HepG2 (cell line): ENCODE data around the gene PWP1. TPM values are rescaled to one million over a fixed set of nuclear protein-coding genes. Genes with fewer than 3 reads are reported as not detected.

Experiments
- ATAC-seq: fragments of 200-7000 bp; cut with Tn5 transposase; 3 replicates; pipeline ENCODE4 v1.9.1; 2020; ENCODE audit warnings: mild to moderate bottlenecking, moderate library complexity
- BruUV-seq: library from RNA; stranded (reverse); fragments of 400-500 nt; replicated peaks from 2 replicates; lab custom pipeline; 2021; lab: Mats Ljungman, UMichigan
- CTCF ChIA-PET: fragments of 300-600 bp; formaldehyde crosslinking; extraction: SDS; loops from one replicate; lab custom pipeline; 2021; ENCODE audit warnings: low total read pairs, inconsistent platforms, low intra/inter-chr PET ratio; lab: Yijun Ruan, JAX
- POLR2A ChIA-PET: fragments of 350-600 bp; sonication (Branson Sonifier 250); formaldehyde crosslinking; loops from one replicate; lab custom pipeline; 2020; ENCODE audit warnings: antibody characterized with exemption, inconsistent platforms; lab: Yijun Ruan, JAX
- DNase-seq: peaks from one replicate; pipeline ENCODE4 v3.0.0-alpha.2; 2015; ENCODE audit warnings: low spot score
- FAIRE-seq: peaks from 3 replicates; lab custom pipeline; 2011; peaks lifted over from hg19 to GRCh38; lab: Jason Lieb, UNC
- H2AFZ ChIP-seq: one replicate; pipeline ENCODE4 v1.6.1; 2011; ENCODE audit warnings: low read length, inconsistent platforms
- H3K27ac ChIP-seq: fragments of 300-600 bp; 3 replicates; pipeline ENCODE4 v1.8.0; 2011; ENCODE audit warnings: mixed run types, mild to moderate bottlenecking, mixed read lengths, low read length, inconsistent platforms; ENCODE audit not compliant: insufficient read depth; ENCODE audit errors: extremely low read length
- H3K27me3 ChIP-seq, 2 experiments: fragments of 200-600 bp in 1 of 2; 2 replicates in 1 of 2; 3 replicates in 1 of 2; pipeline versions ENCODE4 v1.6.0 to v1.8.0; 2011; ENCODE audit warnings: low read length in 2 of 2, mild to moderate bottlenecking in 2 of 2, moderate library complexity in 2 of 2, inconsistent platforms in 1 of 2; ENCODE audit not compliant: insufficient read depth in 2 of 2, control insufficient read depth in 1 of 2
- H3K36me3 ChIP-seq, 2 experiments: fragments of 200-600 bp in 1 of 2; replicated peaks in 1 of 2; 2 replicates in 1 of 2; 3 replicates in 1 of 2; pipeline versions ENCODE4 v1.5.1 to v1.8.0; 2011; ENCODE audit warnings: low read length in 2 of 2, inconsistent platforms in 1 of 2; ENCODE audit not compliant: insufficient read depth in 2 of 2, control insufficient read depth in 1 of 2
- H3K4me1 ChIP-seq: 2 replicates; pipeline ENCODE4 v1.5.1; 2012; ENCODE audit warnings: low read length, inconsistent platforms; ENCODE audit not compliant: insufficient read depth
- H3K4me2 ChIP-seq: 2 replicates; pipeline ENCODE4 v1.6.0; 2011; ENCODE audit warnings: low read depth, low read length, inconsistent platforms
- H3K4me3 ChIP-seq, 3 experiments: fragments of 200-600 bp in 1 of 3; sonication (generic), shearing (Covaris generic) in 1 of 3; replicated peaks in 1 of 3; 2 replicates each; pipeline ENCODE4 v1.5.1; 2011 to 2016; ENCODE audit warnings: low read length in 3 of 3, inconsistent platforms in 2 of 3, low read depth in 2 of 3, mild to moderate bottlenecking in 2 of 3, control low read depth in 1 of 3, mixed read lengths in 1 of 3; ENCODE audit not compliant: insufficient read depth in 1 of 3
- H3K79me2 ChIP-seq: one replicate; pipeline ENCODE4 v1.6.1; 2011; ENCODE audit warnings: low read length, inconsistent platforms; ENCODE audit not compliant: insufficient read depth
- H3K9ac ChIP-seq: 2 replicates; pipeline ENCODE4 v1.6.0; 2011; ENCODE audit warnings: mild to moderate bottlenecking, low read depth, low read length, inconsistent platforms; ENCODE audit not compliant: insufficient read depth
- H3K9me3 ChIP-seq: 2 replicates; pipeline ENCODE4 v1.5.1; 2012; ENCODE audit warnings: mild to moderate bottlenecking, low read length
- H4K20me1 ChIP-seq: 2 replicates; pipeline ENCODE4 v1.6.0; 2011; ENCODE audit warnings: inconsistent platforms, mild to moderate bottlenecking, low read length, moderate library complexity; ENCODE audit not compliant: insufficient read depth
- CHD2 ChIP-seq: IDR thresholded peaks from 2 replicates; pipeline ENCODE4 v1.6.1; 2011; ENCODE audit warnings: low read depth, low read length, improper control_type of control experiment
- CREM ChIP-seq, 2 experiments: sonication (generic) in 1 of 2; formaldehyde crosslinking in 1 of 2; IDR thresholded peaks; 2 replicates each; pipeline versions ENCODE4 v1.4.0 to v1.6.1; 2016 to 2020; ENCODE audit warnings: antibody characterized with exemption in 1 of 2, mild to moderate bottlenecking in 1 of 2, missing genetic modification reagents in 1 of 2
- GFI1 ChIP-seq: sonication (generic); formaldehyde crosslinking; IDR thresholded peaks from 2 replicates; pipeline ENCODE4 v1.5.0; 2020; ENCODE audit warnings: missing genetic modification reagents, mild to moderate bottlenecking, borderline replicate concordance
- HMG20A ChIP-seq: IDR thresholded peaks from 2 replicates; pipeline ENCODE4 v1.6.1; 2016; ENCODE audit warnings: borderline replicate concordance
- MAX ChIP-seq: IDR thresholded peaks from 2 replicates; pipeline ENCODE4 v1.6.1; 2012; ENCODE audit warnings: inconsistent platforms
- PPARG ChIP-seq: conservative IDR thresholded peaks from 2 replicates; pipeline ENCODE4 v1.6.1; 2016; ENCODE audit warnings: missing biosample characterization, missing genetic modification reagents
- RBAK ChIP-seq: sonication (generic); formaldehyde crosslinking; IDR thresholded peaks from 2 replicates; pipeline ENCODE4 v1.5.1; 2020; ENCODE audit warnings: mild to moderate bottlenecking, missing genetic modification reagents
- ZBED4 ChIP-seq: sonication (generic); formaldehyde crosslinking; IDR thresholded peaks from 2 replicates; pipeline ENCODE4 v1.4.0; 2020; ENCODE audit warnings: missing genetic modification reagents, borderline replicate concordance
- ZNF274 ChIP-seq: sonication (generic); formaldehyde crosslinking; IDR thresholded peaks from 2 replicates; pipeline ENCODE4 v1.5.1; 2020; ENCODE audit warnings: mild to moderate bottlenecking, missing genetic modification reagents
- ZSCAN25 ChIP-seq: sonication (generic); formaldehyde crosslinking; IDR thresholded peaks from 2 replicates; pipeline ENCODE4 v1.8.0; 2022; ENCODE audit warnings: mild to moderate bottlenecking, missing genetic modification reagents
- WGBS: methylation state at CpG from one replicate; pipeline ENCODE4 v1.1.6; 2017; ENCODE audit warnings: low lambda C conversion rate; 5-methylcytosine and 5-hydroxymethylcytosine counted together
- in situ Hi-C: cut with HindIII; loops from 2 replicates; pipeline ENCODE4 v1.10.0; 2017; ENCODE audit warnings: low pct_unique_long_range_greater_than_20kb; ENCODE audit not compliant: extremely low pct_ligation_motif_present
- intact Hi-C: fragments of 100-400 bp; cut with micrococcal nuclease; formaldehyde crosslinking; loops from one replicate; pipeline ENCODE4 v1.10.0; 2022; ENCODE audit not compliant: unreplicated experiment
- polyA plus RNA-seq, 8 experiments: library from polyadenylated mRNA; depleted of rRNA in 3 of 8; stranded (reverse) in 7 of 8; unstranded in 1 of 8; fragments of >200 nt; fragmentation: Illumina TruSeq in 4 of 8; extraction: Trizol in 4 of 8; gene quantifications; 2 replicates each; pipeline versions ENCODE4 v1.2.1 to v1.2.3, GENCODE V29; 2011 to 2016; ENCODE audit warnings: low read depth in 4 of 8, missing spikeins in 1 of 8, mixed read lengths in 1 of 8; ENCODE audit not compliant: insufficient read depth in 1 of 8
- total RNA-seq, 5 experiments: library from RNA; depleted of rRNA; stranded (reverse); fragments of >200 nt; fragmentation: Illumina TruSeq; extraction: Trizol; gene quantifications; 2 replicates each; pipeline ENCODE4 v1.2.3, GENCODE V29; 2016; ENCODE audit warnings: low read depth in 1 of 5

Gene PWP1
- total and polyA plus RNA-seq, 2 of the 13 experiments (the other 11 are each of a cell fraction or from before 2014, with no cell fraction given): 65.9 to 70.2 TPM

GRCh38 chr12:107655281-107656065, 30.1 kb upstream of the PWP1 start:
- H3K27me3 ChIP-seq: no peaks in the 10 kb centered on the region; a peak in 1 of 5 replicates
- no peaks in the 10 kb centered on the region for H3K79me2 ChIP-seq
- intact Hi-C loops: no loop called here
- no TSS peak for BruUV-seq
- FAIRE-seq (no peak), ATAC-seq (no peak), DNase-seq (no peak)
- TF ChIP-seq MAX (no peak), ZSCAN25 (CRISPR knock-in tag) (no peak), CREM (IDR thresholded peaks at IDR 0.05) (no peak), CREM (CRISPR knock-in tag; IDR thresholded peaks at IDR 0.05) (no peak), RBAK (CRISPR knock-in tag) (no peak), GFI1 (CRISPR knock-in tag) (no peak), PPARG (no peak), ZBED4 (CRISPR knock-in tag) (no peak), ZNF274 (CRISPR knock-in tag) (no peak), CHD2 (no peak), HMG20A (no peak)
- H3K9ac ChIP-seq: no peak overlapping the region
- ChIA-PET CTCF (no interaction called here), POLR2A (no interaction called here)
- WGBS: 74% methylated on average over 9 of the region's 9 CpGs
- H4K20me1 ChIP-seq: no peaks in the 10 kb centered on the region
- in situ Hi-C loops: no loop called here
- no peaks in the 10 kb centered on the region for H3K9me3 ChIP-seq
- H3K4me3 ChIP-seq: no peak overlapping the region
- no peak overlapping the region for H2AFZ ChIP-seq
- H3K27ac ChIP-seq: no peak overlapping the region
- H3K4me1 ChIP-seq: no peaks in the 10 kb centered on the region
- peaks cover 0 to 3% of the 10 kb centered on the region in 2 experiments; a peak in 1 of 5 replicates for H3K36me3 ChIP-seq
- no peak overlapping the region for H3K4me2 ChIP-seq
